Measurements from ENCODE around the gene FBXO38. TPM values are rescaled to one million over a fixed set of nuclear protein-coding genes. Genes with fewer than 3 reads are reported as not detected.

The FBXO38 gene
- polyA plus RNA-seq, 1 of the 3 experiments (the other 2 are of a cell fraction) = 15.5 TPM

- no peak overlapping the region for H3K4me2 ChIP-seq
- H3K9me2 ChIP-seq = no peaks in the 10 kb centered on the region
- H3K27me3 ChIP-seq (ENCODE audit: insufficient read depth) = no peaks in the 10 kb centered on the region
- H3K79me2 ChIP-seq (ENCODE audit: insufficient read depth) = no peaks in the 10 kb centered on the region
- H3K9me3 ChIP-seq = no peaks in the 10 kb centered on the region
- no peak overlapping the region for H2AFZ ChIP-seq (ENCODE audit: low read depth)
- no peaks in the 10 kb centered on the region for H4K20me1 ChIP-seq (ENCODE audit: insufficient read depth)
- no peak overlapping the region for H3K9ac ChIP-seq
- no peak for DNase-seq
- no peak overlapping the region for H3K27ac ChIP-seq (ENCODE audit: low read depth in 2 of 2, low read length in 1 of 2)
- no peaks in the 10 kb centered on the region for H3F3A ChIP-seq (replicated peaks; ENCODE audit: insufficient read depth)
- TF ChIP-seq SMC3 (IDR thresholded peaks at IDR 0.05; ENCODE audit: low read depth, low read length) = no peak
- no peak for TF ChIP-seq GATA2 (CRISPR knock-in tag; IDR thresholded peaks at IDR 0.05)
- TF ChIP-seq NRF1 (IDR thresholded peaks at IDR 0.05; ENCODE audit: low read depth, low read length) = no peak
- H3K4me3 ChIP-seq (ENCODE audit: low read depth in 2 of 2, low read length in 1 of 2) = no peak overlapping the region
- 51% methylated on average over 2 of the region's 2 CpGs for WGBS (ENCODE audit: low lambda C conversion rate)
- no peaks in the 10 kb centered on the region for H3K36me3 ChIP-seq (replicated peaks in 1 of 2; ENCODE audit: control insufficient read depth in 1 of 2, insufficient read depth in 2 of 2, low read length in 1 of 2)
- POLR2A ChIA-PET = no interaction called here
- CTCF ChIA-PET = interaction anchor here (1.5 kb wide), 1 partner anchor 52 kb away, joined by 3 read pairs; no protein-coding TSS in a partner anchor
- H3K4me1 ChIP-seq (ENCODE audit: control insufficient read depth in 1 of 2, insufficient read depth in 2 of 2, low read depth in 1 of 2, low read length in 1 of 2) = no peaks in the 10 kb centered on the region
Observed at GRCh38 chr5:148343046-148343407, 40.7 kb upstream of the FBXO38 start.

- H2AFZ ChIP-seq (ENCODE audit: low read depth) = no peak overlapping the region
- DNase-seq = no peak
- no peak for TF ChIP-seq CTCF (IDR thresholded peaks at IDR 0.05)
- no peak for TF ChIP-seq TEAD4 (IDR thresholded peaks at IDR 0.05; ENCODE audit: borderline replicate concordance, insufficient read depth)
- H3K27ac ChIP-seq (ENCODE audit: low read depth in 2 of 2, low read length in 1 of 2) = no peak overlapping the region
- H3K27me3 ChIP-seq (ENCODE audit: insufficient read depth) = no peaks in the 10 kb centered on the region
- CTCF ChIA-PET = no interaction called here
- H3K9ac ChIP-seq = no peak overlapping the region
- no peaks in the 10 kb centered on the region for H3K4me1 ChIP-seq (ENCODE audit: control insufficient read depth in 1 of 2, insufficient read depth in 2 of 2, low read depth in 1 of 2, low read length in 1 of 2)
- no peaks in the 10 kb centered on the region for H3K9me3 ChIP-seq
- POLR2A ChIA-PET = no interaction called here
- H3K9me2 ChIP-seq = no peaks in the 10 kb centered on the region
- H3K36me3 ChIP-seq (replicated peaks in 1 of 2; ENCODE audit: control insufficient read depth in 1 of 2, insufficient read depth in 2 of 2, low read length in 1 of 2) = no peaks in the 10 kb centered on the region
- 44% methylated on average over 7 of the region's 7 CpGs for WGBS (ENCODE audit: low lambda C conversion rate)
- no peak overlapping the region for H3K4me2 ChIP-seq
- no peak overlapping the region for H3K4me3 ChIP-seq (ENCODE audit: low read depth in 2 of 2, low read length in 1 of 2)
- no peaks in the 10 kb centered on the region for H3F3A ChIP-seq (replicated peaks; ENCODE audit: insufficient read depth)
- no peaks in the 10 kb centered on the region for H3K79me2 ChIP-seq (ENCODE audit: insufficient read depth)
- H4K20me1 ChIP-seq (ENCODE audit: insufficient read depth) = no peaks in the 10 kb centered on the region
Observed at GRCh38 chr5:148343603-148344487, 39.9 kb upstream of the FBXO38 start.

- no peaks in the 10 kb centered on the region for H3K9me3 ChIP-seq
- no peaks in the 10 kb centered on the region for H3F3A ChIP-seq (replicated peaks; ENCODE audit: insufficient read depth)
- no peaks in the 10 kb centered on the region for H3K4me1 ChIP-seq (ENCODE audit: control insufficient read depth in 1 of 2, insufficient read depth in 2 of 2, low read depth in 1 of 2, low read length in 1 of 2)
- H3K9me2 ChIP-seq = no peaks in the 10 kb centered on the region
- no peak for DNase-seq
- H3K9ac ChIP-seq = no peak overlapping the region
- 4% methylated on average over 1 of the region's 1 CpG for WGBS (ENCODE audit: low lambda C conversion rate)
- no peak overlapping the region for H2AFZ ChIP-seq (ENCODE audit: low read depth)
- no peak overlapping the region for H3K27ac ChIP-seq (ENCODE audit: low read depth in 2 of 2, low read length in 1 of 2)
- H4K20me1 ChIP-seq (ENCODE audit: insufficient read depth) = no peaks in the 10 kb centered on the region
- no peaks in the 10 kb centered on the region for H3K27me3 ChIP-seq (ENCODE audit: insufficient read depth)
- no peak overlapping the region for H3K4me3 ChIP-seq (ENCODE audit: low read depth in 2 of 2, low read length in 1 of 2)
- ChIA-PET CTCF (no interaction called here), POLR2A (no interaction called here)
- no peak overlapping the region for H3K4me2 ChIP-seq
- no peaks in the 10 kb centered on the region for H3K79me2 ChIP-seq (ENCODE audit: insufficient read depth)
- no peaks in the 10 kb centered on the region for H3K36me3 ChIP-seq (replicated peaks in 1 of 2; ENCODE audit: control insufficient read depth in 1 of 2, insufficient read depth in 2 of 2, low read length in 1 of 2)
- no peak for TF ChIP-seq GABPA (IDR thresholded peaks at IDR 0.05; ENCODE audit: low read depth)
- no peak for TF ChIP-seq MXI1 (IDR thresholded peaks at IDR 0.05; ENCODE audit: low read depth, low read length)
- TF ChIP-seq CHD2 (IDR thresholded peaks at IDR 0.05; ENCODE audit: low read length, partially characterized antibody) = no peak
- no peak for TF ChIP-seq IRF3 (IDR thresholded peaks at IDR 0.05; ENCODE audit: low read depth, low read length)
- no peak for TF ChIP-seq YY1 (IDR thresholded peaks at IDR 0.05; ENCODE audit: low read depth)
- TF ChIP-seq ELF1 (IDR thresholded peaks at IDR 0.05) = no peak
- TF ChIP-seq RXRA (IDR thresholded peaks at IDR 0.05; ENCODE audit: borderline replicate concordance, low read depth) = no peak
- no peak for TF ChIP-seq NFIC (IDR thresholded peaks at IDR 0.05; ENCODE audit: borderline replicate concordance)
- no peak for TF ChIP-seq POLR2AphosphoS5 (IDR thresholded peaks at IDR 0.05; ENCODE audit: low read depth, low read length)
- no peak for TF ChIP-seq FOXJ3 (CRISPR knock-in tag; IDR thresholded peaks at IDR 0.05)
- no peak for TF ChIP-seq FOSL2 (IDR thresholded peaks at IDR 0.05; ENCODE audit: borderline replicate concordance, low read depth)
- no peak for TF ChIP-seq SMC3 (IDR thresholded peaks at IDR 0.05; ENCODE audit: low read depth, low read length)
- no peak for TF ChIP-seq MAX (IDR thresholded peaks at IDR 0.05; ENCODE audit: low read depth)
- no peak for TF ChIP-seq TAF1 (IDR thresholded peaks at IDR 0.05; ENCODE audit: borderline replicate concordance, low read depth, low read length)
- TF ChIP-seq RFX5 (IDR thresholded peaks at IDR 0.05; ENCODE audit: low read length) = no peak
Observed at GRCh38 chr5:148347706-148348105, 36.1 kb upstream of the FBXO38 start.
